Chondrocyte (in vitro differentiated cells): ENCODE results near the gene ANAPC10. TPM values are rescaled to one million over a fixed set of nuclear protein-coding genes. Genes with fewer than 3 reads are reported as not detected.

Experiments
- DNase-seq: peaks from one replicate; pipeline ENCODE4 v3.0.0; 2021; ENCODE audit warnings: mixed read lengths, low spot score
- H3K27ac Mint-ChIP-seq: one replicate; pipeline ENCODE4 v1.8.0; 2021; ENCODE audit warnings: mild to moderate bottlenecking, moderate library complexity, mixed read lengths; ENCODE audit not compliant: unreplicated experiment
- H3K27me3 Mint-ChIP-seq: 2 replicates; pipeline ENCODE4 v1.8.0; 2021; ENCODE audit warnings: low read depth, mixed read lengths
- H3K36me3 Mint-ChIP-seq: 2 replicates; pipeline ENCODE4 v1.8.0; 2021; ENCODE audit warnings: low read depth, mixed read lengths
- H3K4me1 Mint-ChIP-seq: 2 replicates; pipeline ENCODE4 v1.8.0; 2021; ENCODE audit warnings: low read depth, mild to moderate bottlenecking, mixed read lengths
- H3K4me3 Mint-ChIP-seq: one replicate; pipeline ENCODE4 v1.8.0; 2021; ENCODE audit warnings: mild to moderate bottlenecking, moderate library complexity, mixed read lengths; ENCODE audit not compliant: unreplicated experiment
- H3K9me3 Mint-ChIP-seq: 2 replicates; pipeline ENCODE4 v1.8.0; 2021; ENCODE audit warnings: low read depth, mixed read lengths
- CTCF ChIP-seq: fragments of 200-600 bp; sonication (generic); IDR thresholded peaks from 2 replicates; pipeline ENCODE4 v1.5.0; 2021; ENCODE audit warnings: antibody characterized with exemption, mild to moderate bottlenecking, moderate library complexity
- total RNA-seq: library from RNA; stranded (reverse); gene quantifications from 3 replicates; pipeline ENCODE4 v1.2.1, GENCODE V29; 2021

ANAPC10 gene
- total RNA-seq, 1 donor from 2014 or later: 17.7 TPM

- no peak for TF ChIP-seq CTCF
- H3K36me3 Mint-ChIP-seq: peaks cover 5% of the 10 kb centered on the region
- no peak for DNase-seq
- no peak overlapping the region for H3K27ac Mint-ChIP-seq
- H3K27me3 Mint-ChIP-seq: no peaks in the 10 kb centered on the region
- peaks cover 18% of the 10 kb centered on the region for H3K4me1 Mint-ChIP-seq
- no peaks in the 10 kb centered on the region for H3K9me3 Mint-ChIP-seq
- H3K4me3 Mint-ChIP-seq: no peak overlapping the region
These were observed 4.6 kb upstream of the ANAPC10 start for GRCh38 chr4:145102619-145103018.

- H3K9me3 Mint-ChIP-seq: no peaks in the 10 kb centered on the region
- TF ChIP-seq CTCF: no peak
- H3K36me3 Mint-ChIP-seq: no peaks in the 10 kb centered on the region
- H3K27ac Mint-ChIP-seq: no peak overlapping the region
- H3K4me3 Mint-ChIP-seq: no peak overlapping the region
- no peaks in the 10 kb centered on the region for H3K27me3 Mint-ChIP-seq
- H3K4me1 Mint-ChIP-seq: peaks cover 29% of the 10 kb centered on the region
- no peak for DNase-seq
These were observed 3.1 kb upstream of the ANAPC10 start for GRCh38 chr4:145101091-145101490.

- peak overlapping the region; percentile 99 for H3K27ac Mint-ChIP-seq
- TF ChIP-seq CTCF: no peak
- peaks cover 5% of the 10 kb centered on the region for H3K9me3 Mint-ChIP-seq
- peak overlapping the region; percentile 89 for H3K4me3 Mint-ChIP-seq
- peaks cover 7% of the 10 kb centered on the region for H3K36me3 Mint-ChIP-seq
- no peak for DNase-seq
- H3K4me1 Mint-ChIP-seq: peaks cover 37% of the 10 kb centered on the region
- H3K27me3 Mint-ChIP-seq: no peaks in the 10 kb centered on the region
These were observed 1.7 kb upstream of the ANAPC10 start for GRCh38 chr4:145099653-145100052.

GRCh38 chr4:145098675-145099037 is 660 bp upstream of the ANAPC10 start:
- peaks cover 15% of the 10 kb centered on the region for H3K9me3 Mint-ChIP-seq
- peak overlapping the region; percentile 89 for H3K4me3 Mint-ChIP-seq
- no peak for DNase-seq
- peaks cover 17% of the 10 kb centered on the region for H3K36me3 Mint-ChIP-seq
- peaks cover 39% of the 10 kb centered on the region for H3K4me1 Mint-ChIP-seq
- no peaks in the 10 kb centered on the region for H3K27me3 Mint-ChIP-seq
- TF ChIP-seq CTCF: no peak
- peak overlapping the region; percentile 99 for H3K27ac Mint-ChIP-seq

- H3K27me3 Mint-ChIP-seq: no peaks in the 10 kb centered on the region
These were observed 620 bp downstream of the ANAPC10 start for GRCh38 chr4:145097331-145097820.

More at GRCh38 chr4:145097331-145097820, 620 bp downstream of the ANAPC10 start:
- DNase-seq: no peak
- peaks cover 39% of the 10 kb centered on the region for H3K4me1 Mint-ChIP-seq
- H3K4me3 Mint-ChIP-seq: peak overlapping the region; percentile 89
- H3K36me3 Mint-ChIP-seq: peaks cover 28% of the 10 kb centered on the region
- peak overlapping the region; percentile 99 for H3K27ac Mint-ChIP-seq
- TF ChIP-seq CTCF: no peak
- H3K9me3 Mint-ChIP-seq: peaks cover 23% of the 10 kb centered on the region
